CD4-positive, alpha-beta T cell (primary cell): ENCODE results near the gene MBD5. TPM values are rescaled to one million over a fixed set of nuclear protein-coding genes. Genes with fewer than 3 reads are reported as not detected.

Experiments
- ATAC-seq: fragments of 200-7000 bp; cut with Tn5 transposase; one replicate; pipeline ENCODE4 v1.10.0; 2022; ENCODE audit warnings: mild to moderate bottlenecking; ENCODE audit not compliant: poor library complexity
- CTCF ChIA-PET: fragments of 350-600 bp; sonication (Branson Sonifier 250); formaldehyde crosslinking; loops from one replicate; lab custom pipeline; 2021; ENCODE audit warnings: antibody characterized with exemption, inconsistent platforms; lab: Charles Lee
- POLR2A ChIA-PET: fragments of 350-600 bp; sonication (Branson Sonifier 250); formaldehyde crosslinking; loops from one replicate; lab custom pipeline; 2021; ENCODE audit warnings: antibody characterized with exemption, inconsistent platforms; lab: Charles Lee
- DNase-seq, 14 experiments: peaks; one replicate each; pipeline ENCODE4 v3.0.0-alpha.2; 2013 to 2020; ENCODE audit warnings: mixed read lengths in 2 of 14
- H3K27ac ChIP-seq, 2 donors: one replicate each; pipeline versions ENCODE4 v1.5.1 to v1.7.0; 2013; ENCODE audit warnings: low read length in 2 of 2, low read depth in 1 of 2, mild to moderate bottlenecking in 1 of 2
- H3K27me3 ChIP-seq, 2 experiments: 1 replicate in 1 of 2; 2 replicates in 1 of 2; pipeline versions ENCODE4 v1.6.1 to v1.7.0; 2013; ENCODE audit warnings: low read length in 2 of 2, control low read depth in 1 of 2, mild to moderate bottlenecking in 1 of 2, moderate library complexity in 1 of 2; ENCODE audit not compliant: insufficient read depth in 2 of 2, control insufficient read depth in 1 of 2
- H3K36me3 ChIP-seq: one replicate; pipeline ENCODE4 v1.6.1; 2013; ENCODE audit warnings: low read length, control low read depth; ENCODE audit not compliant: insufficient read depth
- H3K4me1 ChIP-seq: one replicate; pipeline ENCODE4 v1.6.1; 2013; ENCODE audit warnings: low read length, control low read depth; ENCODE audit not compliant: insufficient read depth
- H3K4me3 ChIP-seq: one replicate; pipeline ENCODE4 v1.5.1; 2013; ENCODE audit warnings: mild to moderate bottlenecking, low read length, moderate library complexity
- H3K9me3 ChIP-seq, 2 experiments: 1 replicate in 1 of 2; 2 replicates in 1 of 2; pipeline versions ENCODE4 v1.6.1 to v1.7.0; 2013; ENCODE audit warnings: low read length in 2 of 2, mild to moderate bottlenecking in 2 of 2, control low read depth in 1 of 2, moderate library complexity in 1 of 2; ENCODE audit not compliant: control insufficient read depth in 1 of 2, insufficient read depth in 1 of 2
- H3K27ac Mint-ChIP-seq: one replicate; pipeline ENCODE4 v1.8.0; 2020; ENCODE audit warnings: mixed read lengths
- H3K27me3 Mint-ChIP-seq: one replicate; pipeline ENCODE4 v1.8.0; 2021; ENCODE audit warnings: mixed read lengths
- H3K36me3 Mint-ChIP-seq: one replicate; pipeline ENCODE4 v1.8.0; 2021; ENCODE audit warnings: low read depth, mixed read lengths
- H3K4me1 Mint-ChIP-seq: one replicate; pipeline ENCODE4 v1.8.0; 2021; ENCODE audit warnings: low read depth, mixed read lengths
- H3K4me3 Mint-ChIP-seq: one replicate; pipeline ENCODE4 v1.8.0; 2020; ENCODE audit warnings: mild to moderate bottlenecking, mixed read lengths
- H3K9me3 Mint-ChIP-seq: one replicate; pipeline ENCODE4 v1.8.0; 2020; ENCODE audit warnings: mixed read lengths
- CTCF ChIP-seq: fragments of 200-600 bp; IDR thresholded peaks from one replicate; pipeline ENCODE4 v1.8.0; 2022; ENCODE audit warnings: antibody characterized with exemption, mild to moderate bottlenecking
- intact Hi-C, 2 experiments: fragments of 100-400 bp; cut with DNase I in 1 of 2; cut with micrococcal nuclease in 1 of 2; formaldehyde crosslinking; loops; one replicate each; pipeline versions ENCODE4 v1.15.1 to v1.9.0; 2023 to 2025; cut with DNase I, micrococcal nuclease
- total RNA-seq, 174 experiments: library from RNA in 2 of 174; stranded (reverse) in 2 of 174; gene quantifications; one replicate each; pipeline ENCODE4 v1.2.3 and lab custom pipeline; 2021 to 2026

The MBD5 gene
- total RNA-seq, 2 experiments from 2014 or later, result 49.8 to 52.9 TPM

- no peak for ATAC-seq
- H3K27ac Mint-ChIP-seq, result peak overlapping the region; percentile 74
- H3K9me3 Mint-ChIP-seq, result no peaks in the 10 kb centered on the region
- no peak for DNase-seq
- Histone ChIP-seq H3K36me3 (no peaks in the 10 kb centered on the region), H3K9me3 (no peaks in the 10 kb centered on the region), H3K27ac (no peak overlapping the region), H3K4me3 (no peak overlapping the region), H3K27me3 (no peaks in the 10 kb centered on the region), H3K4me1 (peaks cover 55% of the 10 kb centered on the region)
- intact Hi-C loops, result loop anchor here in 1 of 2 experiments (10.0 kb wide), 1 partner anchor 694 kb away; the partner anchor contains the start of gene ACVR2A
- peaks cover 58% of the 10 kb centered on the region for H3K4me1 Mint-ChIP-seq
- CTCF ChIA-PET, result no interaction called here
- no peaks in the 10 kb centered on the region for H3K36me3 Mint-ChIP-seq
- POLR2A ChIA-PET, result interaction anchor here (0.7 to 4.6 kb wide), 6 partner anchors 10 to 518 kb away, joined by 3 to 39 read pairs (median 4); partner anchors contain the start of genes EPC2, MBD5 and ORC4
- TF ChIP-seq CTCF, result no peak
- no peaks in the 10 kb centered on the region for H3K27me3 Mint-ChIP-seq
- no peak overlapping the region for H3K4me3 Mint-ChIP-seq
Measured at GRCh38 chr2:148538375-148538774, 517.5 kb downstream of the MBD5 start.

GRCh38 chr2:148540022-148540421 lies 519.1 kb downstream of the MBD5 start:
- no peaks in the 10 kb centered on the region for H3K36me3 Mint-ChIP-seq
- peak overlapping the region; percentile 21 for H3K4me3 Mint-ChIP-seq
- H3K27me3 Mint-ChIP-seq, result no peaks in the 10 kb centered on the region
- intact Hi-C loops, result no loop called here
- H3K4me1 ChIP-seq, result peaks cover 40% of the 10 kb centered on the region
- CTCF ChIA-PET, result interaction anchor here (1.6 kb wide), 1 partner anchor 31 kb away, joined by 4 read pairs; no protein-coding TSS in a partner anchor
- POLR2A ChIA-PET, result interaction anchor here (0.6 to 4.6 kb wide), 6 partner anchors 12 to 887 kb away, joined by 3 to 39 read pairs (median 14); no protein-coding TSS in a partner anchor
- DNase-seq (peak in 5 of 14 experiments; percentile 26 to 56 (median 41)), ATAC-seq (peak; percentile 78)
- no peaks in the 10 kb centered on the region for H3K9me3 ChIP-seq
- no peaks in the 10 kb centered on the region for H3K9me3 Mint-ChIP-seq
- peaks cover 48% of the 10 kb centered on the region for H3K4me1 Mint-ChIP-seq
- TF ChIP-seq CTCF, result no peak
- H3K27ac ChIP-seq, result no peak overlapping the region
- no peak overlapping the region for H3K4me3 ChIP-seq
- no peaks in the 10 kb centered on the region for H3K36me3 ChIP-seq
- peak overlapping the region; percentile 31 for H3K27ac Mint-ChIP-seq
- H3K27me3 ChIP-seq, result no peaks in the 10 kb centered on the region

- H3K9me3 ChIP-seq, result no peaks in the 10 kb centered on the region
- ChIA-PET POLR2A (interaction anchor here (2.9 to 4.6 kb wide), 2 partner anchors 11 to 14 kb away, joined by 18 to 39 read pairs; no protein-coding TSS in a partner anchor), CTCF (no interaction called here)
- no peaks in the 10 kb centered on the region for H3K36me3 ChIP-seq
- H3K27ac ChIP-seq, result no peak overlapping the region
- peaks cover 53% of the 10 kb centered on the region for H3K4me1 ChIP-seq
- no peak for TF ChIP-seq CTCF
- H3K27ac Mint-ChIP-seq, result no peak overlapping the region
- no peaks in the 10 kb centered on the region for H3K27me3 ChIP-seq
- no peaks in the 10 kb centered on the region for H3K36me3 Mint-ChIP-seq
- DNase-seq (no peak), ATAC-seq (no peak)
- H3K4me1 Mint-ChIP-seq, result peaks cover 58% of the 10 kb centered on the region
- intact Hi-C loops, result no loop called here
- H3K4me3 Mint-ChIP-seq, result no peak overlapping the region
- H3K4me3 ChIP-seq, result no peak overlapping the region
- no peaks in the 10 kb centered on the region for H3K9me3 Mint-ChIP-seq
- H3K27me3 Mint-ChIP-seq, result no peaks in the 10 kb centered on the region
Measured at GRCh38 chr2:148541792-148542191, 520.9 kb downstream of the MBD5 start.
